SH-SY5Y (cell line): ENCODE results near the gene WASHC4.

Source experiments
- GATA2 ChIP-seq: IDR thresholded peaks from 2 replicates; pipeline ENCODE4 v1.6.1; 2011; ENCODE audit warnings: mild to moderate bottlenecking, low read depth, low read length
- GATA3 ChIP-seq: IDR thresholded peaks from 2 replicates; pipeline ENCODE4 v1.6.1; 2011; ENCODE audit warnings: low read depth, mild to moderate bottlenecking, low read length, moderate library complexity

DNA sequence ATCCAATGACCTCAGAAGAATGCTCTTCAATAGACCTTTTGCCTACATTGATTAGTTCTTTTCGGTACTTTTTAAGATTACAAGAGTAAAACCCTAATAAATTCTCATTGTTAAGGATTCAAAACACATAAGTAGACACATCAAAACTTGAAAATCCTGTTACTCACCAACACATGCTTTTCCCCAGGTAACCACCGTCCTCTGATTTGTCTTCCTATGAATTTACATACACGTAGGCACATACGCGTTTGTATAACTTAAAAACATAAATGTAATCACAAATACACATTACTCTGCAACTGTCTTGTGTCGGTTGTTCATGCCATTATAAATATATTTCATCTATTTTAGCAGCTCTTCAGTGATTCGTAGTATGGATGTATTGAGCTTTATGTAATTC lies 910 bp upstream of the WASHC4 start:
- TF ChIP-seq GATA2: no peak
- TF ChIP-seq GATA3: no peak
